ENCODE measurements around the gene IL17RA.

IL17RA gene

DNA sequence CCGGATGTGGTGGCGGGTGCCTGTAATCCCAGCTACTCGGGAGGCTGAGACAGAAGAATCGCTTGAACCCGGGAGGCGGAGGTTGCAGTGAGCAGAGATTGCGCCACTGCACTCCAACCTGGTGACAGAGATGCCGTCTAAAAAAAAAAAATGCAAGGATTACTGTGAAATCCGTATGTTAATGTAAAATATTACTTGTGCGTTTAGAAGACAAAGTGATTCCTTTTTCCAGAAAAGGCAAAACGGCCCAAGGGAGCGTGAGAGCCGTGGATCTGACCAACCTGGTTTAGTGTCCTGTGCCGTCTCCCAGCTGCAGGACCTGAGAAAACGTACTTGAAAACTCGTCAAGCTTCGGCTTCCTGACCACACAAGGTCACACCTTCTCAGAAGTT lies 73.4 kb downstream of the IL17RA start:
- no peak for DNase-seq

DNA sequence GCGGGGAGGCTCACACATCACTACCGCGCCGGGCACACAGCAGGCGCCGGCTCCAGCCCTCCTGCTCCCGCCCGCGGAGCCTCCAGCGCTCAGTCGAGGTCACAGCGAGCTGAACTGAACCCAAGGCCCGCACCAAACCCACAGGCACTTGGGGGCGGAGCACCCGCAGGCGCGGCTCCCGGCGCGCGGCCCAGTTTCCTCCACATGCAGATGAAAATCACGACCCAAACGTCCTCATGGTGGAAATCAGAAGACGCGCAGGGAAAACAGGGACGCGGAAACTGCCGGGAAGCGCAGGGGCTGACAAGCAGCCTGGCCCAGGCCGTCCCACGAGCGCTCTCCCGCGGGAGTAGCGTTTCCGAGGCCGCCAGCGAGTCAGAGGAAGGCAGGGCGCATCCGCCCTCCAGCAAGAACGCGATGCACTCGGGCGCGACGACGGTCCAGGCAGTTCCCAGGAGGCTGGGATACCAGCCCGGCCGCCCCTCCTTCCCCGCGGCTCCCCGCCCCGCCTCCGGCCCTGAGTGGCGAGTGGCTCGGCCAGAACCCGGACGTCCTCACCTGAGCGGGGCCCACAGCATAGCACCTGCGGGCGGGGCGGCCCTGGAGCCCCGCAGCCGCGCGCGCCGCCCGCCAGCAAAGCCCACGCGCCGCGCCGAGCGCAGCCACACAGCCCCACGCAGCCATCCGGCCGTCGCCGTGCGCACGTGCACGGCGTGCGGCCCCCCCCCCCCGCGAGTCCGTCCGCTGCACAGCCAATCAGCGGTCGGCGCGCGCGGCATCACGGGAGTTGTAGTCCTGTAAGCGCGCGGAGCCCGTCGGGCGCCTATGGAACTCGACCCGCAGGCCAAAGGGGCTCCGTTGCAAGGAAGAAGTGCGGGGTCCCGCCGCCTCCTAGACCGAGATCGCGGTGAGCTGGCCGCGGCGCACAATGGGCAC lies 74.0 kb downstream of the IL17RA start, which contains the start of gene HDHD5:
Gene HDHD5, minus strand, starts transcription at position 710 of the 936 bp plus-strand sequence. Its CDS starts 26 bp downstream, at position 684.
- DNase-seq: peak; percentile 71 to 93 (median 87)

DNA sequence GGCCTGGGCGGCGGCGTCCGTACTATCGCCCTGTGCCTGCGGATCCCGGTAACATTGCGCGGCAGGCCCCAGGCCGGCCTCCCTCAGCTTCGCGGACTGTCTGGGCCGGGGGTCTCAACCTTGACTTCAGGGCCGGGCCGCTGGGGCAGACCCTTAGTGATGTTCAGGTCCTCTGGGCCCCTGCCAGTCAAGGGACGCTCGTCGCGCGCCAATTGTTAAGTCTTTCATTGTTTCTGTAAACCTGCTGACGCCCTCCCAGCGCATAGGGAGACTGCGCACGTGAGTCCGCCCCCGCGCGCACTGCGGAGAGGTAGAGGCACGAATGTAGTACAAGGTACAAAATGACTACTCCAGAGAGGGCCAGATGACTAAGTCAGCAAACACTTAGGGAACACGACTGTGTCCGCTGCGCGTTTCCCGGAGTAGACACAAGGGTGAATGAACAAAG lies 74.7 kb downstream of the IL17RA start:
- DNase-seq: peak in 3 of 5 experiments; percentile 17 to 73 (median 61)

DNA sequence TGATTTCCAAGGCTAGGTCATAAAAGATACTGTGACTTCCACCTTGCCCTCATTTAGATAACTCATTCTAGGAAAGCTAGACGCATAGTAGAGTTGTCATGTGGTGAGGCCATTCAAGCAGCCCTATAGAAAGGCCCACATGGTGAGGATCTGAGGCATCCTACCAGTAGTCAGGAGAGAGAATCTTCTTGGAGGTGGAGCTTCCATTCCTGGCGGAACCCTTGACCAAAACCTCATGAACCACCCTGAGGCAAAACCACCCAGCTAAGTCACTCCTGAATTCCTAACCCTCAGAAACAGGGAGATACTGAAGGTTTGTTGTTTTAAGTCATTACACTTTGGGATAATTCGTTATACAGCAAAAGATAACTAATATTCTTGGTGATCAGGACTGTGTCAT lies 77.2 kb downstream of the IL17RA start:
- DNase-seq: no peak

DNA sequence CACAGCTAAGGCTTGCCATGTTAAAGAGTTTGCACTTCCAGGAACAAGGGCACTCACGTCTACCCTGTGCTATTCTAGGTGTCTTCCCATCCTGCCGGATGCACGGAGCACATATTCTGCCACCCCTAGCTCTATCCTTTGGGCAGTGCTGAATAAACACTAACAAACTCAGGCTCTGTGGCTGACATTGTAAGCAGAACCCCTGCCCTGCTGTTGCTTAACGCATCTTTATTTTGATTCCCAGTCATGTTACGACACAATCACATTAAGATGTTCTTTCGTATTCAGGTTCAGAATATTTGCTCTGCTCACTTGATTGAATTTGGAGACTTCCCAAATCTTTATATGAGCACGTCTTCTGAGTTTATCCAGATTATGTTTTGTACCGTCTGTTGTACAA lies 77.9 kb downstream of the IL17RA start:
- DNase-seq: no peak

DNA sequence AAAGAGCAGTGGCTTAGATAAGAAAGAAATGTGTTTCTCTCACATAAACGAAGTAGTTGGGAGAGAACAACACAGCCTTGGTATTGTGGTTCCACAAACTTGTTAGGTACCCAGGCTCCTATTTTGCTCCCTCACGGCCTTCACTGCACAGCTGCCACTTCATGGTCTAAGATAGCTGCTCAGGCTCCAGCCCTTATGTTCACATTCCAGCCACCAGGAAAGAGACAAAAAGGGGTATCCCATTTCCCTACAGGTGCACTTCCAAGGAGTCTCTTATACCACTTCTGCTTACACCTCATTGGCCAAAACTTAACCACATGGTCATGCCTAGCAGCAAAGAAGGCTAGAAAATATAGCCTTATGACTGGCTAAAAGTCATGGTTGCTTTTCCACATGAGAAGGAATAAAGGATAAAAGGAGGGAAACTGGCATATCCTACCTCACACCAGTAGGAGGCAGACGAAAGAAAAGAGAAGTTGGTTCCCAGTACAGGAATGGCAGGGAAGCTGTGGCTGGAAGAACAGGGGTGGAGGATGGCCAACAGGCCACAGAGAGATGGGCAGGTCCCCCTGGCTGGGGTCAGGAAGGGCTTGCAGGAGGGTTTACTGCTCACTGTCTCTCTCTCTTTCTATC lies 79.7 kb downstream of the IL17RA start:
- DNase-seq: no peak
